GM18868 (cell line): Measurements from ENCODE around the gene NEDD8.

Source experiments
- ATAC-seq: cut with Tn5 transposase; IDR thresholded peaks from one replicate; pipeline ENCODE4 v1.9.1; 2021; ENCODE audit warnings: mild to moderate bottlenecking, moderate library complexity; ENCODE audit not compliant: unreplicated experiment

NEDD8 gene

DNA sequence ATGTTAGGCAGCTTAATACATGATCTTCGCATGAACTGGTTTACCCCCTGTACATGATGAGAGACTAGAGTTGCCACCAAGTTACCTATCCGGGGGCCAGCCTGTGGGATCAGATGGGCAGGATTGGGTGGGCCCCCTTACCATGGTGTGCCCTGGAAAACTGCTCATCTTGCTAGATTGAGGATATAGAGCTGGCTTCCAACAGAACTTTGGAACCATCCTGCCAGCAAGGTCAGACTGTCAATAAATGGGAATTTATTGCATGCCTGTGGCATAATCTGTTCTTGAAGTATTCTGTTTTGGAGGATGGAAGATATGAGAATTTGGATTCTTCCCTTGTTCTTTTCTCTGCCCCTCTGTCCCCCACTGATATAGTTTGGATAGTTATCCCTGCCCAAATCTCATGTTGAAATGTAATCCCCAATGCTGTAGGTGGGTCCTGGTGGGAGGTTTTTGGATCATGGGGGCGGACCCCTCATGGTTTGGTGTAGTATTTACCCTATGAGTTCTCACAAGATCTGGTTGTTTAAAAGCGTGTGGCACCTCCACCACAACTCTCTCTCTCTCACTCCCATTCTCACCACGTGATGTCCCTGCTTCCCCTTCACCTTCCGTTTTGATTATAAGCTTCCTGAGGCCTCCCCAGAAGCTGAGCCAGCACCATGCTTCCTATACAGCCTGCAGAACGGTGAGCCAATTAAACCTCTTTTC lies 33.2 kb downstream of the NEDD8 start:
- ATAC-seq, result no peak

DNA sequence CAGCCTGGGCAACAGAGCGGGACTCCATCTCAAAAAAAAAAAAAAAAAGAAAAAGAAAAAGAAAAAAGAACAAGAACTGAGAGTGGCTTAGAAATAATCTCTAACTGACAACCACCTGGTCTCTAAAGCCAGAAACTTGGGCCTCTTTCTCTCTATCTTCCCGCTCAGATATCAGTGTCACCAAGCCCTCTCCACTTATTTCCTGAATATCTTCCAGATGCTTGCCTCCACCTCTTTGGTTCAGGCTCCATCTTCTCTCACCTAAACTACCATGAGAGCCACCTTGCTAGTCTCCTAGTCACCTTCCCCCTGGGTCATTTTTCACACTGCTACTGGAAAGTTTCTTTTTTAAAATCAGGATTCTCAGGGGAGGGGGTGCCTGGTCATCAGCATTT lies 35.1 kb downstream of the NEDD8 start:
- no peak for ATAC-seq

DNA sequence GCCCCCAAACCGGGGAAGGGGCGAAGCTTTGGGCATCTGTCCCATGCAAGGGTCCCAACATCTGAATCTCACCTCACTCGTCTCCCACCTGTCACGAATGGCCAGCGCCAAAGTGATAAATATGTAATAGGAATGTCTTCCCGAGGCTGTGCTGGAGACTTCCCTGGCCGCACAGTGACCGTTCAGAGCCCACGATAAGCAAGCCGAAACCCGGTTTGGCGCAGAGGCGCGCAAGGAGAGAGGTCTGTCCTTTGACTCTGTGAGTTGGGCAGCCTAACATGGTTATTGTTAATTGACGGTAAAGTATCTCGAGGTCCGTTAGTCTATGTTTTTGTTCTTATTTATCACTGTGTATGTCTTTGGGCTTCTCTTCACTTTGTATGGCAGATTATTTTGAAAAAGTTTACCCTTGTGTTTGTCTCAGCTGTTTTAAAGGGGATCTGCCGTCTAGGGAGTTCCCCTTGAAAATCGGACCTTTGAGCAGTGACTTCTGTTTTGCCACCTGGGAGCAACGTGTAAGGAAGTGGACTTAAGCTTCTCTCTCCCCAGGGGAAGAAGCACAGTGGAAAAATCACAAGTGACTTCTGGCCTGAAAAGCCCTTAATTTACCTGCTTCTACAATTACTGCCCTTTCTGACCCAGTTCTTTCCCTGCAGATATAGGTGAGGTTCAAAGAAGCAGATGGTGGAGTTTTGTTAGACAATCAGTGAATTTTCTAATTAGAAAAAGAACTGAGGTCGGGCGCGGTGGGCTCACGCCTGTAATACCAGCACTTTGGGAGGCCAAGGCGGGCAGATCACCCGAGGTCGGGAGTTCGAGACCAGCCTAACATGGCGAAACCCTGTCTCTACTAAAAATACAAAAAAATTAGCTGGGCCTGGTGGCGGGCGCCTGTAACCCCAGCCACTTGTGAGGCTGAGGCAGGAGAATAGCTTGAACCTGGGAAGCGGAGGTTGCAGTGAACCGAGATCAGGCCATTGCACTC lies 35.8 kb downstream of the NEDD8 start:
- ATAC-seq, result peak; percentile 10

DNA sequence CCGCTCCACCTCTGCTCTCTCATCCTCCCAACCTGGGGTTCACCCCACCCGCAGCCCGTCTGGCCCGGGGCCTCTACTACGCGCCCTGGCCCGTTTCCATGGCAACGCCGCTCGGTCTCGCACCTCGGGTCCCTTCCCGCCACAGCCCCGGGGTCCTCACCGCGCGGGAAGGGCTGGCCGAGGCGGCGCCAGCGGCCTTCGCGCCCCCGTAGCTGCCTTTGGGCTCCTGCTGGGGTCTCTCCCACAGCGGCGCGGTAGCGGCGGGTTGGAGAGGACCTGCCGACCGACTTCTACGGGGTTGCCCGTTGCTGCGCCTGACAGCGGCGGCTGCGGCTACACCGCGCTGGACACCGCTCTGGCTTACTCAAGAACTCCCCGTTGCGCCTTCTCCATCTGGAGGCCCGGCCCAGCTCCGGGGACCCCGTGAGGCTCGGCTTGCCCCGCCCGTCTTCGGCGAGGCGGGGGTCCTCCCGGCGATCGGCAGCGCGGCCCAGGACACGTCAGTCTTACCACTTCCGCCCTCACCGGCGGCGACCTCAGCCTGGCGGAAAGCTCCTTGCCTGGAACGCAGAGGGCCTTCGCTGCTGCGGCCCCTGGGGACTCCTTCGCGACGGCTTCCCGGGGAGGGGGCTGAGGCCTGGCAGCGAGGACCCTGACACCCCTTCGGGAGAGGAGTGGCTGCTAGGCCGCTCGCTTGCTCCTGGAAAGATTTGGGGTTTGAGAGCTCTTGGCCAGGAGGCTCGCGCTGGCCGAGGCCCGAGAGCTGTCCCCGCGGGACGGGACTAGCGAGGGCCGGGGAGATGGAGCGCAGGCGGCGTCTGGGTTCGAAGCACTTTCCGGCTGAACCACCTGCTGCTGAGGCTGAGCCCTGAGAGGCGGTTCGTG lies 36.7 kb downstream of the NEDD8 start, which contains the start of gene TM9SF1:
TM9SF1 (minus strand) TSS at position 256 of the 885 bp plus-strand sequence. CDS start 422 bp downstream, outside the sequence.
- ATAC-seq, result peak; percentile 87

DNA sequence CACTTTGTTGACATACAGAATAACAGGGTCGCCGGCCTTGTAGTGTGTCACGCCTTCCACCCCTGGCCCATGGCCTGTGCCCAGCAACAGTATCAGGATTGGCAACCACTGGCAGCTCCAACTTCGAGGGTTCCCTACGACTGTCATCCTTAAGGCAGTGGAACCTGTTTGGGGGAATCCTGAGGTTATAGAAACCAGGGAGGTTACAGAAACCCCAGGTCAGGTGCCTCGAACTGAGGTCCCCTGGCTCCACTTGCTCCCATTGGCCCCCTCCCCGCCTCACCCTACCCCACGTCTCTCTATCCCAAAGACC lies 37.3 kb downstream of the NEDD8 start:
- ATAC-seq, result no peak

DNA sequence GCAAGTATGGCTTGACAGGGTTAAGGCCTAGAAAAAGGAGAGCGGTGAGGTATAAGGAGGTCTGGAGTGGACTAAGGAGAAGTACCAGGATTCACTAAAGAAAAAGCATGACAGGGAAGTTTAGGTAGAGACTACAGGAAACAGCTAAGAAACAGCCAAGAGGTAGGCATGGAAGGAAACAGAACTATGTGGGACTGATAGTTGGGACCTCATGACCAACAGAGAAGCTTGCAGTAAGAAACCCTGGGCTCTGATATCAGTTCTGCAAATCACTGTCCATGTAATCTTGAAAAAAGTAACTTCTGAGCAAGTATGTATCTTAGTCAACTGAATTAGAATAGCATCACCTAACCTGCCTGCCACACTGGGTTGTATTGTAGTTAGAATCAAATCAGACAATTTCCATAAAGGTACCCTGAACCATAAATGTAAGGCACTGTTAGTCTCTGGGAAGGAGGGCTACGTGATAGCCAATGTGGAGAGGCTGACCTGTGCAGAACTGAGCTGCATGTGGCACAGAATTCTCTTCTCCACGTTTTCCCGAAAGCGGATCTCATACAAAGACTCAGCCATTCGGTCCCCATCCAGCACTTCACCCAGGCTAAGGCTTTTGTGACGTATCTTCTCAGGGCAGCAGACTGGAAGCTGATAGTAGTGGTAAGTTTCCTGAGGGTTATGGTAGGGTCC lies 37.8 kb downstream of the NEDD8 start:
- ATAC-seq, result no peak

DNA sequence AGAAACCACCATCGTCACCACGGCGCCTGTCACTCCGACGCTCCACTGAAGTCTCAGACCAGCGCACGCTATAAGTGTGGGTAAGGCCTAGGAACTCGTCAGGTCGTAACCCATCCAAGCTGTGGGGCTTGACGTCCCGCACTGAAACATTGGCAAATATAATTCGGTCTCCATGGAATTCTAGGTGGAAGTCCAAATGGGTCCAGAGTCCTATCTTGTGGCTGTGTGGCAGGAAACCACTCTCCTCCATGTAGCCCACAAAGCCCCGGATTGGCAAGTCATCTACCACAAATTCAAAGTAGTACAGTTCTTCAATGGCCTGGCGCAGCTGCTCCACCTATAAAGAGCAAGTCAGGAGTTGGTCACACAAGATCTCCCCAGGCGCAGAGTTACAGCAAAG lies 39.2 kb downstream of the NEDD8 start:
- ATAC-seq, result no peak

DNA sequence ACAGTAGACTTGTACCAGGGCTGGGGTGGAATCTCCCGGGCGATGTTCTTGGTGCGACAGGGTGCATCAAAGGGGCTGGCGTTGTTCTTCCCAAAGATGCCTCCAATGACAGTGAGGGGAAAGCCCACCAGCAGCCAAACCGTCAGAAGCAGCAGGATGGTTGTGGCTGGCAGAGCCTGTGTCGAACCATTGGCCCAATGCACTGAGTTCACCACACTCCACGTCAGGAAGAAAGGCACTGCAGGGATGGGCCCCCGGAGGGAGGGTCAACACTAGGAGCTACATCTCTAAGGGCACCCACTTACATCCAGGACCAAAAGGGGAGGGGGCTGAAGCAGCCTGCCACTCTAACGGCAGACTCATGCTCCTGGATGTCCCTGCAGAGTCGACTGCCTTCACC lies 41.8 kb downstream of the NEDD8 start:
- no peak for ATAC-seq

DNA sequence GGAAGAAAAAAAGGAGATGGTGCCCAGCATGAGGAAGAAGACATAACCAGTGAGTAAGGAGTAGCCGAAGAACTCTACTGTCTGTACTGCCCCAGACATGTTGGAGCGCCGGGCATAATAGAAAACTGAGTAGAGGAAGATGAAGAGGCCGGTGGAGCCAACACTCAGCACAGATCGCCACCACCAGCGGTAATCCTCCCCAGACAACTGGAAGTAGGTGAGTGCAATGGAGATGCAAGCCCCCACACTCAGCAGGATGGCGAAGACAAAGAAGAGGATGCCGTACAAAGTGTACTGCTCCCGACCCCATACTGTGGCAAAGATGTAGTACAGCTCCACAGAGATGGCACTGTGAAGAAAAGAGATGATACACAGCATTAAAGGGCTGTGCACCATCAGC lies 42.7 kb downstream of the NEDD8 start:
- no peak for ATAC-seq

DNA sequence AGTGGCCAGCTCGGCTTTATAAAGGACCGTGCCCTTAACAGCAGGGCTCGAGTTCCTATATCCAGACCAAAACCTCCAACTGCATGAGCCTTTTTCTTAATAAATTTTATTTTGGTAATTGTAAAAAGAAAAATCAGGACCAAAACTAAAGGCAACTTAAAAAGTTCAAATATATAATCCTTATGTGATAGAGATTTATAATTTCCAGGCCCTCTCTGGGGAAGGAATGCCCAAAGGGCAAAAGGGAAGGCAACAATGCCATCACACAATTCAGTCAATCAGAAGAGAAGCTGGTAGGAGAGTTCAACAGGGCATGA lies 43.1 kb downstream of the NEDD8 start:
- ATAC-seq, result no peak

DNA sequence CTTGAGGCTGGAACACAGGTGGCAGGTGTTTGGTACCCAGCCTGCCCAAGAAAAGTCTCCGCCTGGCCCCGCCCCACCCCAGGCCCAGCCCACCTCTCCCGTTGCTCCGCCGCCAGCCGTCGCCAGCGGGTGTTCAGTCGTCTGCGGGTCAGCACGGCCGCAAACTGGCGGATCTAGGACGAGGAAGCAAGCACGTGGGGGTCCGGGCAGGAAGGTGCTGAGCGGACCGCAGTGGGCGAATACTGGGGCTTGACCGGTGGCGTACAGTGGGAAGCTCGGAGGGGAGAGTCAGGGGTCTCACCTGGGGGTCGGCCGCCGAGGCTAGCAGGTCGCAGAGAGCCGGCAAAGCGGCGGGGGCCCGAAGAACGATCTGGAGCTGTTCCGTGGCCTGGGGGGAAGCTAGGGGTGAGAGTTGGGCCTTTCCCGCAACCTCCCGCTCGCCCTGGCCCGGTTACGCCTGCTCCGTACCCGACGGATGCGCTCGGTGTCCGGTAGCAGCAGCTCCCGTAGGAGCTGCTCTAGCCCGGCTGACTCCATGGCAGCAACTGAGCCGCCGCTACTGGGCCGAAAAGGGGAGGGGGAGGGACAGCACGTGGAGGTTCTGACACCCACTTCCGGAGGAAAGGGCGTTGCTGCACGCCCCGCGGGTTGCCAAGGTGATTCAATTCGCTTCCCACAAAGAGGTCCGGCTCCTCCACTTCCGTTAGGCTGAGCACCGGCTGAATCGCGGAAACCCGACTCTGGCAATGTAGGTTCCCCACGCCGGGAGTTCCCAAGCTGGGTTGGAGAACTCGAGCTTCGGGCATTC lies 43.7 kb downstream of the NEDD8 start, which contains the start of gene IPO4:
IPO4 (minus strand) TSS at position 566 of the 808 bp plus-strand sequence; CDS start at position 537, 29 bp downstream.
- ATAC-seq, result peak; percentile 97

DNA sequence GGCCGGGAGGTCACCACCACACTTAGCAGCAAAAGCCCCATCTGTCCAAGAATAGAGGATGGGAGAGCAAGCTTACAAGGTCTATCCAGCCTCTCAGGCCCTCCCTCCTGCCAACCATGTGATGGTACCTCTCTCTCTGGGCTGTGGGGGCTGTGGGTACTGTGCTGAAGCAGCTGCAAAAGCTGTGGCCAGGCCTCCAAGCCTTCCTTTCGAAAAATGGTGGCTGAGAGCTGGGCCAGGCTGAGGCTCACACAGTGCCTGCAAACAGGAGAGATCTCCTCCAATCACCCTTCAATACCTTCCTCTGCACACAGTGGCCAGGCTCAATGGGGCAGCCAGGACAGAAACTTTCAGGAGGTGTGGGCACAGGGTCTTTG lies 44.6 kb downstream of the NEDD8 start:
- no peak for ATAC-seq

DNA sequence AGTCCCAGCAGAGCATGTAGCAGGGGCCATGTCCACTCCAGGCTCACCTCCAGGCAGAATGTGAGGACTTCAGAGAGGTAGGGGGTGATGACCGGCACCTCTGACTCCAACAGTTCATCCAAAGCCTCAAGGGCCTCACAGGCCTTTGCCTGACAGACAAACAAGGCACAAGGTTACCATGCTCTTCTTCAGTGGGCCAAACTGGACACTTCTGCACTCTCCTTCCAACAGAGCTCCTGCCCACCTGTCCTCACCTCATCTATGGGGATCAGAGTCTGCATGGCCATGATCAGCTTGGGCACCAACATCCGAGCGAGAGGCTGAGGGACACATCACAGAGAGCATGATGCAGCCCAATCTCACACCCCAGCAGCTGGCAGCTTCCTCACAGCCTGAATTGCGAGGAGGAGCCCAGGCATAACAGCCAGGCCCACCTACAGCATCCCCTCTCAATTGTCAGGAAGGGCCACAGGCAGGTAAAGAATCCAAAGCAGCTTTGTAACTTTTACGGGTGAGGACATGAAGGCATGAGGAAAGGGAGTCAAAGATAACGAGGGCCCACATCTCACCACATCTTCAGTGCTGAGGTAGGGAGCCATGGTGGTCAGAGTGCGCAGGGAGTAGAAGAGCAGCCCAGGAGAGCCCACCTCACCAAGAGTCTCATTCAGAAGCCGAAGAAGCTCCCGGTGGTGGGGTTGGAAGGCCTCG lies 45.2 kb downstream of the NEDD8 start:
- no peak for ATAC-seq

DNA sequence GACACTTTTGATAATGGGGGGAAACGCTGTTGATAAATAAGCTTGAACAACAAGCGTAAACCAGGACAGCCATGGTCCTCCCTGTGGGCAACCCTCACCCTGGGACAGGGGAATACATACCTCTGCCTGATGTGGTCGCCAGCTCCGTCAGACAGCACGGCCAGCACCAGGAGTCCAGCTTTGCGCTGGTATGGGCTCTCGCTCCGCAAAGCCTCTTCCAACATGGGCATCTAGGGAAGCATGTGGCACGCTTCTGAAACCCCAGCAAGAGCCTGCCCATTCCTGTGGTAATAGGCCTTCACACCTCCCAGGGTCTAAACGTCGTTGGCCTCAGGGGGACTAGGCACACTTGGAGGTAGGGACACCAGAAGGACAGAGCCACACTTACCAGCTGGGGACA lies 46.4 kb downstream of the NEDD8 start:
- ATAC-seq, result no peak

DNA sequence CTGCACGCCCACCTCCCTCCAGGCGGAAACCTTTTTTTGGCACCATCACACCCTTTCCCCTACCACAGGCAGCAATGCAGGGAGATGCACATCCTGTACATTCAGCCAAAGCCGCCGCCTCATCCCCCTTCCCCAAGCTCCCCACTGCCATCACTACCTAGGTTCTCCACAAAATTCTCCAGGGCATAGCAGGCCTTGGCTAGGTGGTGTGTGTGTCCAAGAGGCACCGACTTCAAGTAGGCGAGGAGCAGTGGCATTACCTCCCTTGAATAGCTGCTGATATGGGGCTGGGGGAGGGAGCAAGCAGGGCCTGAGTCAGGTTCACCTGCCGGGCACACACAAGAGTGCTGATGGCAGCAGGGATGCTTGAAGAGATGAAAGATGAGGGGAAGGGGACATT lies 47.1 kb downstream of the NEDD8 start:
- ATAC-seq, result no peak

DNA sequence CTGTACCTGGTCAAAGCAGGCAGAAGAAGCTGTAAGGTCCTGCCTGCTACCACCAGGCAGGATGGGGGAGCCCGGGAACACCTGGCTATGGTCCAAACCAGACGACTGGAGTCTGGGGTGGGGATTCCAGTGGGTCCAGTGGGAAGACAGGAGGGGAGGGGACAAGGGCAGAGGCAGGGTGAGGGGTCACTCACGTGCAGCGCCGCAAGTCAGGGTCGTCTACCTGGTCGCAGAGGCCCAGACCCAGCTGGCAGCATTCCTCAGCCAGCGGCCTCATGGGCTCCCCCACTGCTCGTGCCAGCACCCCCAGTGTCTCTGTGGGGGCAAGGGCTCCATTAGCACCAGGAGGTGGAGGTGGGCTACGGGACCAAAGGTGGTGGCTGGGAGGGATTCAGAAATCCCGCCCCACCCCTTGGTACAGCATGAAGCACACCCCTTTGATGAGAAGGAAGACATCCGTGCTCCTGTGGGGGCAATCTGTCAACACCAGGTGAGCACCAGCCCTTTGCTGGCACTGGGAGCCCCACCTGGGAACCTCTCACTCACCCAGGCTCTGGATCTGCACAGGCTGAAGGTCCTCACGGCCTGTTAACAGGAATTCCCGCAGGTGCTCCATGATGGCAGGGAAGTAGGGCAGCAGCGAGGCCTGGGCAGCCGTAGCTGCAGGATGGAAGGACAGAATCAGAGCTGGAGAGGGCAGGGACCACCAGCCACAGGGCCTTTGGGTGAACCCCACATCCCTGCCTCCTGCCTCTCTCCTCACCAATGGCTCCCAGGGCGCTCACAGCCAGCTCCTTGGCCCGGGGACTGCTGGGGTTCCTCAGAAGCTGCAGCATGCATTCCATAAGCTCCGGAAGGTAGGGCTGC lies 47.8 kb downstream of the NEDD8 start:
- no peak for ATAC-seq

DNA sequence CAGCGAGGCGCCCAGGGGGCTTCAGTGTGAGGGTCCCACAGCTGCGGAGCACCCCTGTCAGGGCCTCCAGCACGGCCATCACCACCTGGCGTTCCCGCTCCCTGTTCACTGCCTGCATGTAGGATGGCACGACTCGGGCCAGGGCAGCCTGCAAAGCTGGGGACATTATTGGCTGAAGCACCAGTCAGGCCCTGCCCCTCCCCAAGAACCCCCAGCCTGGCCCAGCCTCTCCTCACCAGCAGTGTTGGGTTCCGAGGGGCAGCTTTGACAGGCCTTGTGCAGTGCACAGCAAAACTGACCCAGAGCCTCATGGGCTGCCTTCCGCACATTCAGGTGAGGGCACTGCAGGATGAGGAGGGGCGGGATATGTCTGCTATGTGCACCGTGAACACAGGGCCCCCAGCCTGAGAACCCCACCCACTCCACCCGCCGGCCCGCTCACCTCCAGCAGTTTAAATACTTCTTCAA lies 49.1 kb downstream of the NEDD8 start:
- no peak for ATAC-seq
